HFFc6 (cell line): Measurements from ENCODE around the gene USH1C. TPM values are rescaled to one million over a fixed set of nuclear protein-coding genes. Genes with fewer than 3 reads are reported as not detected.

Experiments
- DNase-seq: peaks from one replicate; pipeline ENCODE4 v3.0.0-alpha.2; 2018
- H3K27ac Mint-ChIP-seq: 2 replicates; pipeline ENCODE4 v1.8.0; 2020; ENCODE audit warnings: mild to moderate bottlenecking, mixed read lengths
- H3K27me3 Mint-ChIP-seq: 2 replicates; pipeline ENCODE4 v1.8.0; 2021; ENCODE audit warnings: mild to moderate bottlenecking, moderate library complexity, mixed read lengths; ENCODE audit not compliant: insufficient read depth
- H3K36me3 Mint-ChIP-seq: 2 replicates; pipeline ENCODE4 v1.8.0; 2021; ENCODE audit warnings: low read depth, mixed read lengths
- H3K4me1 Mint-ChIP-seq: 2 replicates; pipeline ENCODE4 v1.8.0; 2020; ENCODE audit warnings: low read depth, mixed read lengths
- H3K4me3 Mint-ChIP-seq: 2 replicates; pipeline ENCODE4 v1.8.0; 2020; ENCODE audit warnings: mild to moderate bottlenecking, moderate library complexity, mixed read lengths
- H3K9me3 Mint-ChIP-seq: 2 replicates; pipeline ENCODE4 v1.8.0; 2020; ENCODE audit warnings: mild to moderate bottlenecking, mixed read lengths
- total RNA-seq, 6 experiments: library from RNA; stranded (reverse); fragmentation: NEBNext Ultra II Directional; extraction: Animal tissue kit (Norgen Biotek cat#: 25700); gene quantifications; 2 replicates in 1 of 6; 3 replicates in 5 of 6; pipeline ENCODE4 v1.2.3, GENCODE V29; 2021
- TF ChIP-seq, protein P1 (sequence below): fragments of 200-600 bp; sonication (generic); IDR thresholded peaks from 2 replicates; pipeline ENCODE4 v1.5.0; 2021; ENCODE audit warnings: antibody characterized with exemption, mild to moderate bottlenecking

The USH1C gene
- total RNA-seq, 6 experiments from 2014 or later = not detected

- H3K9me3 Mint-ChIP-seq = no peaks in the 10 kb centered on the region
- H3K36me3 Mint-ChIP-seq = no peaks in the 10 kb centered on the region
- H3K27me3 Mint-ChIP-seq = peaks cover 35% of the 10 kb centered on the region
- no peak overlapping the region for H3K4me3 Mint-ChIP-seq
- H3K27ac Mint-ChIP-seq = no peak overlapping the region
- TF ChIP-seq, protein P1, sequence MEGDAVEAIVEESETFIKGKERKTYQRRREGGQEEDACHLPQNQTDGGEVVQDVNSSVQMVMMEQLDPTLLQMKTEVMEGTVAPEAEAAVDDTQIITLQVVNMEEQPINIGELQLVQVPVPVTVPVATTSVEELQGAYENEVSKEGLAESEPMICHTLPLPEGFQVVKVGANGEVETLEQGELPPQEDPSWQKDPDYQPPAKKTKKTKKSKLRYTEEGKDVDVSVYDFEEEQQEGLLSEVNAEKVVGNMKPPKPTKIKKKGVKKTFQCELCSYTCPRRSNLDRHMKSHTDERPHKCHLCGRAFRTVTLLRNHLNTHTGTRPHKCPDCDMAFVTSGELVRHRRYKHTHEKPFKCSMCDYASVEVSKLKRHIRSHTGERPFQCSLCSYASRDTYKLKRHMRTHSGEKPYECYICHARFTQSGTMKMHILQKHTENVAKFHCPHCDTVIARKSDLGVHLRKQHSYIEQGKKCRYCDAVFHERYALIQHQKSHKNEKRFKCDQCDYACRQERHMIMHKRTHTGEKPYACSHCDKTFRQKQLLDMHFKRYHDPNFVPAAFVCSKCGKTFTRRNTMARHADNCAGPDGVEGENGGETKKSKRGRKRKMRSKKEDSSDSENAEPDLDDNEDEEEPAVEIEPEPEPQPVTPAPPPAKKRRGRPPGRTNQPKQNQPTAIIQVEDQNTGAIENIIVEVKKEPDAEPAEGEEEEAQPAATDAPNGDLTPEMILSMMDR = no peak
- no peak for DNase-seq
- H3K4me1 Mint-ChIP-seq = no peaks in the 10 kb centered on the region
These were observed 57.6 kb downstream of the USH1C start for GRCh38 chr11:17486646-17487045.

- TF ChIP-seq, protein P1 = no peak
- no peak overlapping the region for H3K27ac Mint-ChIP-seq
- peaks cover 27% of the 10 kb centered on the region for H3K27me3 Mint-ChIP-seq
- H3K36me3 Mint-ChIP-seq = no peaks in the 10 kb centered on the region
- no peak overlapping the region for H3K4me3 Mint-ChIP-seq
- no peak for DNase-seq
- no peaks in the 10 kb centered on the region for H3K4me1 Mint-ChIP-seq
- H3K9me3 Mint-ChIP-seq = no peaks in the 10 kb centered on the region
These were observed 60.7 kb downstream of the USH1C start for GRCh38 chr11:17483505-17483904.

DNA sequence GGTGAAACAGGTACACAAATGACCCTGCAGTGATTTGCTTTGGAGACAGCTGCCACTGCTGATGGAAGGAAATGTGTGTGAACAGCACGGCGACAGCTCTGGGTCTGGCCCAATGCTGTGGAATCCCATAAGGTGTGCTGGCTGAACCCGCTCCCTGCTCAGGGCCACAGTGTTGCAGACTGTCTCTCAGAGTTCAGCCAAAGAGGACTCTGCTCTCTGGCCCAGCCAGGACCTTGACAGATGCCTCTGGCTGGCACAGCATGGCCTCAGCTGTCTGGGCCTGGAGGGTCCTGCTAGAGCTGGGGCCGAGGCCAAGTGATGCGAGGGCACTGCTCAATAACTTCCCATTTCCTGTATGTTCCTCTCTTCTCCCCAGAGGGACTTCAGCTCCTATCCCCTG lies 62.3 kb downstream of the USH1C start:
- H3K9me3 Mint-ChIP-seq = no peaks in the 10 kb centered on the region
- H3K27ac Mint-ChIP-seq = no peak overlapping the region
- no peaks in the 10 kb centered on the region for H3K4me1 Mint-ChIP-seq
- no peaks in the 10 kb centered on the region for H3K36me3 Mint-ChIP-seq
- no peak for DNase-seq
- H3K27me3 Mint-ChIP-seq = peaks cover 25% of the 10 kb centered on the region
- no peak overlapping the region for H3K4me3 Mint-ChIP-seq
- TF ChIP-seq, protein P1 = no peak

- no peaks in the 10 kb centered on the region for H3K36me3 Mint-ChIP-seq
- H3K27ac Mint-ChIP-seq = no peak overlapping the region
- H3K4me3 Mint-ChIP-seq = no peak overlapping the region
- DNase-seq = no peak
- H3K4me1 Mint-ChIP-seq = no peaks in the 10 kb centered on the region
- H3K9me3 Mint-ChIP-seq = no peaks in the 10 kb centered on the region
- peaks cover 36% of the 10 kb centered on the region for H3K27me3 Mint-ChIP-seq
- TF ChIP-seq, protein P1 = no peak
These were observed 64.7 kb downstream of the USH1C start for GRCh38 chr11:17479284-17480214.

DNA sequence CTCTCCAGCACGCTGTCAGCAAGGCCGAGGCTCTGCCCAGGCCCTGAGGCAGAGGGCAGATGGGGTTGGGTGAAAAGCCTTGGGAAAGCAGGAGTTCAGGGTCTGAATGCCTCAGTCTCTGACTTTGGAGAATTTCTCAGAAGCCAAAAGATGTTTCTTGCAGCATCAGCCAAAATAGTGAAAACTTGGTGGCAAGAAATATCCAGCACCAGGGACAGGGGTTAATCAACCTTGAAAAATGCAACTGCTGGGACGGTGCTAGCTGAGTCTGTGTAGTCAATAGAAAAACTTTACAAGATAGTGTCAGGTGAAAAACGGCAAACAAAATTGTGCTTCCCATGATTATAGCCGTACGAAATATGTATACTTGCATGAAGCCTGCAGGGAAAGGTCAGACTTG lies 66.1 kb downstream of the USH1C start:
- DNase-seq = no peak
- H3K27me3 Mint-ChIP-seq = peaks cover 46% of the 10 kb centered on the region
- no peaks in the 10 kb centered on the region for H3K36me3 Mint-ChIP-seq
- no peak overlapping the region for H3K4me3 Mint-ChIP-seq
- H3K27ac Mint-ChIP-seq = no peak overlapping the region
- TF ChIP-seq, protein P1 = no peak
- H3K9me3 Mint-ChIP-seq = no peaks in the 10 kb centered on the region
- no peaks in the 10 kb centered on the region for H3K4me1 Mint-ChIP-seq
